ENCODE data around the gene KIF1C.

Gene KIF1C

DNA sequence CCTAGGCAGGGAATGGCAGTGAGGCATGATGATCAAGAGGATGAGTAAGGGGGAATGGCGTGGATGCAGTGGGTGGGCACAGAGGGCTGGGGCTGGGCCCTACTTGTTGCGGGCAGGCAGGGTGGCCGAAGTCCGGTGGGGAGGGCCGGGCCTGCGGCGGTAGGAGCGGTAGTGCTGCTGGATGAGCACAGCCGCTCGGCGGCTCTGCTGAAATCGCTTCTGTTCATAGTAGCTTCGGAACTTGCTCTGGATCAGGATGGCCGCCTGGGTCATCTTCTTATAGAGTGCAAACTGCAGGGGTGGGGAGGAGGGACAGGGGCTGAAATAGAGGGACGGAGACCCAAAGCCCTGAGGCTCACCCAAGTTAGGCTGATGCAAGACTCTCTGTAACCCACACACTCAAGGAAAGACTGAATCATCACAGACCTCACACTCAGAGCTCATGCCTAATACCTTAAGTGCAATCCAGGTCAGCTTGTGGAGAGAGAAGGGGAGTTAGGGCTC, 28.7 kb upstream of the KIF1C start:
- DNase-seq: peak; percentile 70

DNA sequence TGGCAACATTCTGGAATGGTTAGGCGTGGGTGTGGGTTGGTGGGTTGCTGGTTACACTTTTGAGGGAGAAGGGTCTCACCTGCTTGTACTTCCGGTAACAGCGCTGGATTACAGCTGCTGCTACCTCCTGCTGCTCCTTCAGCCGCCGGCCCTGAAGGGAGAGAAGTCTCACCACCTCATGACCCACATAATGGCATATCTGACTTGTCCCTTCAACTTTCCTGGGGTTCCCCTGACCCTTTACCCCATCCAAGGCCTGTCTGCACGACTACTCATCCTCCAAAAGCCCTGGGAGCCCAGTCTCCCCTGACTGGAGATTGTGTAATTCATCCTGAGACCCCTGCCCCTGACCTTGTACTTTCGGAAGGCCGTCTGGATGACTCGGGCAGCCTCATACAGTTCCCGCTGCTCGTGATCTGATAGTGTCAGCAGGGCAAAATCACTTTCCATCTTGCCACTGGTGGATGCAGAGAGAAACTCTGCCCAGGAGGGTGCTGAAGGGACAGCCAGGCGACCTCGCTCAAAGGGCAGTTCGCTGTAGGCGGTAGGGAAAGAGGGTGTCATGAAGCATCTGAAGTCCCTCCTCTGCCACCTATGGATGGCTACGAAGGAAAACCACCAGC, 28.1 kb upstream of the KIF1C start:
- peak; percentile 30 for DNase-seq

- no peak for DNase-seq
Observed at GRCh38 chr17:4970273-4970672, 27.5 kb upstream of the KIF1C start.

DNA sequence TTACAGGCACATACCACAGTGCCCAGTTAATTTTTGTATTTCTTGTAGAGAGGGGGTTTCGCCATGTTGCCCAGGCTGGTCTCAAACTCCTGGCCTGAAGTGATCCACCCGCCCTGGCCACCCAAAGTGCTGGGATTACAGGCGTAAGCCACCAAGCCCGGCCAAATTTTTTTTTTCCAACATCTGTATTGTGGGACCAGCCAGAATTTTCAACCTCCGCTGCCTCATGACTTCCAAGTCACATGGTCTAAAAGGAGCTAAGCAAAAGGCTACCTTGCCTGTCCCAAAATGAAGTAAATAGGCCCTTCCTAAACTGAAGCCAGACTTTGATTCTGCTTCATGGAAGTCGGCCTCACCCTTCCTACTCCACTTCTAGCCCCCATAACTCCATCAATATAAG, 25.9 kb upstream of the KIF1C start:
- no peak for DNase-seq

DNA sequence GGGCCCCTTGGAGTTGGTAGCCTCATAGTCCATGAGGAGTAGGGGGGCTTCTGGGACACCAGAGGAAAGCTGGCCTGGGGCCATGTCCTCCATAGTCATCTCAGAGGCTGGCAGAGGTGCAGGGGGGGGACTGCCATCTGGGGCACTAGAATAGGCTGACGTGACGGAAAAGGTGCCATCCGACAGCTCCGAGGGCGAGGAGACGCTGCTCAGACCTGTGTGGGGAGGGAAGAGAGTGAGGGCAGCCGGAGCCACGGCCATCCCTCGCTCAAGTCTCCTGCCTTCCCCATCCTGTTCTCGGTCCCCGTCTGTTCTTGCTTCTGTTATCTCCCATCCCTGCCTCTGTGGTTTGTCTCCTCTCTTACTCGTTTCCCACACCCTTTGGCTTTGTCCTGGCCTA, 25.4 kb upstream of the KIF1C start:
- no peak for DNase-seq

DNA sequence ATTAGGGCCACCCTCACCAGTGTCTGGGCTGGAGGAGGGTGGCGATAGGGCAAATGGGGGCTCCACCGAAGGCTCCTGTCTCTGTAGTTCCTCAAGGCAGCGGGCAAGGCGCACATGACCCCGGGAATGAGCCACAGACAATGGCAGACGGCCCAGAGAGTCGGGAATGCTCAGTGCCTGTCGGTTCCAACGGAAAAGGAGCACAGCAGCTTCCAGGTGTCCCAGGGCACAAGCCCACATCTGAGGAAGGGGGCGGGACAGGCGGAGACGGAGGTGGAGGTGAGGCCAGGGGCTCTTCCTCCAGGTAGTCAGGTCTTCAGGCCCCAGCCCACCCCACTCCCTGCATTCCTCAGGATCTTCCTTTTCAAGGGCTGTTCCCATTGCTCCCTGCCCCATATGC, 25.0 kb upstream of the KIF1C start:
- DNase-seq: no peak

DNA sequence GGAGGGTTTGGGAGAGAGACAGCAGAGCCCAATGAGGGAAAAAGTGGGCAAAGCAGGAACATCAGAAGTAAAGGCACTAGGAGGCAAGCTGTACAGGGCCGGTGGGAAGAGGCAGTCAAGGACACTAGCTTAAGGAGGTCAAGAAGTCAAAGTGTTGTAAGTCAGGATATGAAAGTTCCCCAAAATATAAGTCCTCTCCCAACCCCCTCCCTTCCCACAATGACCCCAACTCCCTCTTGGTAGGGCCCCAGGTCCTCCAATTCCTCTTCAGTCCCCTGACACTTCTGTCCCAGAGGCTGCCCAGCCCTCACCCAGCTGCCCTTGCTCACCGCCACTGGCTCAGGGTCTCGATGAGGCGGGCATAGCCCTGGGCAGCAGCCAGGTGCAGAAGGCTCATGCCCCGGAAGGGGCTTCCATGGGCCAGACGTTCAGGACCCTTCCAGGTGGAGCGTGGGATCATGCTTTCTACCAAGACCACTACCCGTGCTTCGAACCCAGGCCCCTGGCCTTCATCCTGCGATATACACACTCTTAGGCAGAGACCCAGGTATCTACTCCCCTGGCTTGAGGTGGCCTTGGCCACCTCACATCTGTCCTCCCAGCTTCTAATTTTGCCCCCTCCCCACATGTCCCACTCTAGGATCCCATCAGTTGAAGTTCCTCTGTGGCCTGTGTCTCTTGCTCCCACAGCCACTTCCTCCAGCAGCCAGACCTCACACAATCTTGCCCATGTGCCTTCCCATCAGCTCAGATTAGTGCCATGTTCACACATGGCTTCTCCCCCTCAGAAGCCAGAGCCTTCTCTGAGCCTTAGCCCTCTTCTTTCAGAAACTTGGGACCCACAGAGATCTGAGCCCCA, 24.3 kb upstream of the KIF1C start:
- DNase-seq: no peak

DNA sequence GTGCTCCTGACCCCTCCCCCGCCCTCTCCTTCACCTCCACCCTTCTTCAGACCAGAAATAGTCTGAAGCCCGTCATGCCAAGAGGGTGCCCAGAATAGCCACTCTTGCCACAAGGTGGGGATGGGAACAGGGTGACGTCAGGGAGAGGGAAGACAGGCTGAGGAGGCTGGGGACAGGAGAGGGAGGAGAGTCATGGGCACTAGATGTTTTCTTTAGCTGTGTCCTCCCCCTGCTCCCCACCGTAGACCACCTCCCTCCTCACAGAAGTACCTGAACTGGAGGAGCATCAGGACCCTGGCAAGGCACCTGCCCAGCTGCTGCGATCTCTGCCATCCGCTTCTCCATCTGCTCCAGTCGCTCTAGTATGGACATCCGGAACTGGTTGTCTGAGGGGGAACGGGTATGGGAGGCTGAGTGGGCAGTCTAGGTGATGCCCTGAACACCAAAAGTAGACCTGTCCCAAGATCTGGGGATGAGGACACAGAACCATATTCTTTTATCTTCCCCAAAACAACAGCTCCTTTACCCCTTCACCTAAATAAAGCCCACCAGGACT, 23.6 kb upstream of the KIF1C start:
- DNase-seq: no peak

- DNase-seq: no peak
Observed at GRCh38 chr17:4978726-4979125, 19.0 kb upstream of the KIF1C start.

DNA sequence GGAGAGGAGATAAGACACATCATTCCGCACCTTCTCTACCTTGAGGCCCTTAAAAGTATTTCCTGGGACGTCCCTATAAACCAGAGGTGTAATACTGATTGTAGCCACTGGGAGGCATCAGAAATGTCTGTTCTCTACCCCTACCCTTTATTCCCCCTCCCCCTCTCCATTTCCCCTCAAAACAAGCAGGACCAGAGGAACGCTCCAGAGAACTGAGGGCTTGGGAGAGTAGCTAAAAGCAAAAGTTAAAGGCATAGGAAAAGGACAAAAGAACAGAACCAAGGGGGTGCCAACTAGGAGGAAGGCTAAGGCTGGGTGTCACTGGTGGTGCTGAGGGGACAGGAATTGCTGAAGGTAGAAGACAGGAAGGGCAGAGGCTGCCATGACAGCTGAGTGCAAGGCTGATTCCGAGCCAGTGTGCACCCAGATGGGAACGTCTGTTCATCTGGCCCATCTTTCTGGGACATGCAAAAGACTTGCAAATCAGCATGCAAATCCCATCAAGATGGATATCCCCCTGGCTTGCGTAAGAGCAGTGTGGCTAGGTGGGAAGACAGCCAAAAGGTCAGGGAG, 17.0 kb upstream of the KIF1C start:
- peak; percentile 68 for DNase-seq

- no peak for DNase-seq
Observed at GRCh38 chr17:4982305-4982704, 15.4 kb upstream of the KIF1C start.

- no peak for DNase-seq
Observed at GRCh38 chr17:4986403-4986802, 11.3 kb upstream of the KIF1C start.

DNA sequence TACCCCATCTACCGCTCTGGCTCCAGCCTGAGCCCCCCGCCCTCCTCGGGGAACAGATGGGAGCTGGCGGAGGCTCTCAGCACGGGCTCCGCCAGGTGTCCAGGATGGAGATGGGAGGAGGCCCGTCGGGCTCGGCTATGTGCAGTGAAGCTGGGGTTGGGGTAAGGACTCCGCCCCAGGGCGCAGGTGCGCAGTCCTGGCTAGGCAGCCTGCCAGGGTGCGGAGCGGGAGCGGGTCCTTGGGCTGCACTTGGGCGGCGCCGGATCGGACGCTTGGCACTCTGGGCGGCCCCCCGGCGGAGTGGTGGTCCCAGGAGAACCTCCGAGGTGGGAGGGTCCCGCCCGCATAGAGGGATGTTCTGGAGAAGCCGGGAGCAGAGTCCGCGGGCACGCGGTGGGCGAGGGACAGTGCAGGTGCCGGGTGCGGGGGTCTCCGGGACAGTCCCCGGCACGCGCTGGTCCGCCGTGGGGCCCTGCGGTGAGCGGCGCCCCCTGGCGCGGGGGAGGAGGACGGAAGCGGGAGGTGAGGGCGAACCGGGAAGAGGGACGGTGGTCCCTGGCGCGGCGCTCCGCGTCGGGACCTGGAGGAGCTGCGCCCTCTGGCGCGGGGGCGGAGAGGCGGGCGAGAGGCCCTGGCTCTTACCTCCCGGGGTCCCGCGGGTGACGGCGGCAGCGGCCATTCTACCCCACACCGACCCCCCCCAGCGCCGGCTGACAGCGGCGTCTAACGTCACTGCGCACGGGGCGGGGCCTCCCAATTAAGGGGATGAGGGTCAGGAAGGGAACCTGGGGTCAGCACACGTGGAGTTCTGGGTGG, 10.6 kb upstream of the KIF1C start, which contains the start of gene CAMTA2:
TSS of gene CAMTA2 (minus strand) at position 725 of the 816 bp plus-strand sequence. CDS start 1,453 bp downstream, outside the sequence.
- peak; percentile 88 for DNase-seq

- DNase-seq: no peak
Observed at GRCh38 chr17:4987767-4988567, 9.8 kb upstream of the KIF1C start.

DNA sequence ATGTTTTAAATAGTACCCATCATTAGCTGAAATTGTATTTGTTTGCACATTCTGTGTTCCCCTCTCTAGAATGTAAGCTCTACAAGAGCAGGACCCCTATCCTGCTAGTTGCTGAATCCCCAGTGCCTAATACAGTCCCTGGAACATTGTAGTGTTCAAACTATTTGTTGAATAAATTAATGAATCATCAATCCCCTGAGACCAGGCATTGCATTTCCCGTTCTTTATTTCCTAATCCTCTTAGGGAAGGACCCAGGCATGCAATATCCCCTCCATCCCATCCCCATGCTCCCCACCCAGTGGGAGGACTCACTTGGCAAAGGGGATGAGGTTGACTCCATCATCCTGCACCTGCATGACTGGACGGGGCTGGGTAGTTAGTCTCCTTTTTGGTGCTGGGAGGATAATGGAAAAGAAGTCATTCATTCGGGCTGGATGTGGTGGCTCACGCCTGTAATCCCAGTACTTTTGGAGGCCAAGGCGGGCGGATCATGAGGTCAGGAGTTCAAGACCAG, 3.6 kb upstream of the KIF1C start:
- DNase-seq: no peak

DNA sequence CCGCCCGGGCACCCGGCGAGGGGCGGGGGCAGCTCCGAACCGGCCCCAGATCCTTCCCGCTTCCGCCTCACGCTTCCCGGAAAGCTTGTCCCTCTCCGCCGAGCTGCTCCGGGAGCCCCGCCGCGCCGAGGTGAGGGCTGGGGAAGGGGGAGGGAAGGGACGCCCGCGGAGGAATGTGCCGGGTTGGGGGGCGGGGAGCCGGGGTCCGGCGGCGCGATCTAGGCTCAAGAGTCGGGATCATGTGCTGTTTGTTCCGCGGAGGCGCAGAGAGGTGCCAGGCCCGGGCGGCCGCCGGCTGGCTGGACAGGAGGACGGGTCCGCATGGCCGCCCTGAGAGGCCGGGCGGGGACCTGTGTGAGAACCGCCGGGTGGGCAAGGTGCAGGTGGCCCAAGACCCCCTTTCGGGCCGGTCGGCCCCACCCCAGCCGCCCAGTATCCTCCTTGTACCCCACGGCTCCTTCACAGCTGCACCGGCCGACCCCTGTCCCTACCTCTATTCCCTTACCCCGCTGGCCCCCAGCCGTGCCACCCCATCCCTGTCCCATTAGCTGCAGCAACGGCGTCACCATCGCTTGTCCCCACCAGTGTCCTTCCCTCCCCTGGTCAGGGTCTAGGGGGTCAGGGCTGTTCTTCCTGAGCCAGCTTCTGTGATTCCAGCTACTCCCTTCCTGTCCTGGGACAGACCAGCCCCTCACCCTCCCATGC, 429 bp downstream of the KIF1C start:
- peak; percentile 36 for DNase-seq

DNA sequence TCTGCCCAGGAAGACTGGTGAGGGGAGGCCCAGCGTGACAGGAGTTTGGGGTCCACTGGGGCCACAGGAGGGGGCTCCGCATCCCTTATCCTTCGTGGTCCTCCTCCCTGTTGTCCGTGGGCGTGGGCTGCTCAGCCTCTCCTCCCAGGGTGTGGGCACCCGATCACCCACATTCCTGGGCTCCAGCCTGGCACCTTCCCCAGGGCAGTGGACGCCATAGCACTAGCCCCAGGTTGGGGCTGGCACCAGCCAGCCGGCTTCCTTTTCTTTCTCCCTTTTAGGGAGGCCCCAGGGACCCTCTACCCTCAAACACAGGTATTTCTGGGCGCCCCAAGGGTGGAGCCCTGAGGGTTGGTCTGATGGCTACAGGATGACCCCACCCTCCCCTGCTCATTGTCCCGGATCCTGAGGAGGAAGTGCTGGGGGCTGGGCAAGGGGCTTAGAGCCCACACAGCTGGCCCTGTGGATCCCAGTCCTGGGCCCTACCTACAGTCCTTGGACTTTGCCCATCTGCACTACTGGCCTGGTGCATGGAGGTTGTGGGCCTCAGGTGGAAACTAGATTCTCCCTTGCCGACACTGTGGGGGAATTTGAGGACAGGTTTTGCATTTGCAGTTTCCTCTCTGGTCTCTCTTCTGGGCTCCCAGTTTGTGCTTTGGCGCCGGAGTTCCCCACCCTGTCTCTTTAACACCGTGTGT, 1.1 kb downstream of the KIF1C start:
- no peak for DNase-seq

- no peak for DNase-seq
Observed at GRCh38 chr17:4999430-5000093, 1.8 kb downstream of the KIF1C start.

DNA sequence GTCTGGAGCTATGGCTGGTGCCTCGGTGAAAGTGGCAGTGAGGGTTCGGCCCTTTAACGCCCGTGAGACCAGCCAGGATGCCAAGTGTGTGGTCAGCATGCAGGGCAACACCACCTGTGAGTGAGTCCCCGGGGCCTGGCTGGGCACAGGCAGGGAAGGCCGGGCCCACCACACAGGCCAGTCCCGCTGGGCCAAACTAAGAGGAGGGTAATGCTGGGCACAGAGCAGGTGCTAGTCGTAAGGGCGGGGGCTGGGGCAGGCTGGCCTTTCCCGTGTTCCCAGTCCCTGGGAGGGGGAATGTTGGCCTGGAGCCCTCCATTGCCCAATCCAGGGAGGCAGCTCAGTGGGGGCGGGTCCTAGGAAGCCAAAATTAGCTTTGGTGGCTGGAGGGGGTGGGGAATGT, 2.5 kb downstream of the KIF1C start:
- no peak for DNase-seq
